G401 (cell line): Measurements from ENCODE around the gene PIP5K1B. TPM values are rescaled to one million over a fixed set of nuclear protein-coding genes. Genes with fewer than 3 reads are reported as not detected.

ENCODE experiments used
- DNase-seq: peaks from one replicate; pipeline ENCODE4 v3.0.0-alpha.2; 2015; ENCODE audit warnings: low spot score
- in situ Hi-C: cut with HindIII; loops from 2 replicates; pipeline ENCODE4 v1.10.0; 2016; ENCODE audit warnings: low sequenced_read_pairs, mixed read lengths
- total RNA-seq: library from RNA; depleted of rRNA; stranded (reverse); fragments of >200 nt; shearing (Covaris generic); gene quantifications from 2 replicates; pipeline ENCODE4 v1.2.3, GENCODE V29; 2014

PIP5K1B gene
- total RNA-seq, 1 experiment from 2014 or later: not detected

- in situ Hi-C loops: no loop called here
- DNase-seq: no peak
Observed at GRCh38 chr9:68728731-68729130, 23.7 kb downstream of the PIP5K1B start.

- DNase-seq: no peak
- in situ Hi-C loops: no loop called here
Observed at GRCh38 chr9:68730570-68731235, 25.7 kb downstream of the PIP5K1B start.

GRCh38 chr9:68731857-68732256 is 26.8 kb downstream of the PIP5K1B start:
- in situ Hi-C loops: no loop called here
- DNase-seq: no peak

- DNase-seq: no peak
- in situ Hi-C loops: no loop called here
Observed at GRCh38 chr9:68732405-68733020, 27.5 kb downstream of the PIP5K1B start.

GRCh38 chr9:68733021-68733405 is 28.0 kb downstream of the PIP5K1B start:
- peak; percentile 68 for DNase-seq
- in situ Hi-C loops: no loop called here

- in situ Hi-C loops: no loop called here
- no peak for DNase-seq
Observed at GRCh38 chr9:68738358-68738757, 33.3 kb downstream of the PIP5K1B start.

- no peak for DNase-seq
- in situ Hi-C loops: no loop called here
Observed at GRCh38 chr9:68739621-68740174, 34.7 kb downstream of the PIP5K1B start.

- in situ Hi-C loops: no loop called here
- no peak for DNase-seq
Observed at GRCh38 chr9:68740561-68740960, 35.5 kb downstream of the PIP5K1B start.

GRCh38 chr9:68741234-68741633 is 36.2 kb downstream of the PIP5K1B start:
- in situ Hi-C loops: no loop called here

GRCh38 chr9:68741704-68742332 is 36.8 kb downstream of the PIP5K1B start:
- DNase-seq: no peak
- in situ Hi-C loops: no loop called here

More at GRCh38 chr9:68741234-68741633, 36.2 kb downstream of the PIP5K1B start:
- DNase-seq: no peak

- in situ Hi-C loops: no loop called here
- DNase-seq: no peak
Observed at GRCh38 chr9:68742333-68742730, 37.3 kb downstream of the PIP5K1B start.

- in situ Hi-C loops: no loop called here
- DNase-seq: no peak
Observed at GRCh38 chr9:68744426-68744825, 39.4 kb downstream of the PIP5K1B start.

GRCh38 chr9:68746525-68746924 is 41.5 kb downstream of the PIP5K1B start:
- in situ Hi-C loops: no loop called here
- no peak for DNase-seq

- no peak for DNase-seq
- in situ Hi-C loops: no loop called here
Observed at GRCh38 chr9:68747043-68747533, 42.0 kb downstream of the PIP5K1B start.

- in situ Hi-C loops: no loop called here
- no peak for DNase-seq
Observed at GRCh38 chr9:68749135-68749534, 44.1 kb downstream of the PIP5K1B start.

GRCh38 chr9:68749579-68750159 is 44.6 kb downstream of the PIP5K1B start:
- DNase-seq: no peak

GRCh38 chr9:68750255-68750654 is 45.2 kb downstream of the PIP5K1B start:
- in situ Hi-C loops: no loop called here
- DNase-seq: peak; percentile 35

More at GRCh38 chr9:68749579-68750159, 44.6 kb downstream of the PIP5K1B start:
- in situ Hi-C loops: no loop called here

- DNase-seq: no peak
- in situ Hi-C loops: no loop called here
Observed at GRCh38 chr9:68750786-68751185, 45.7 kb downstream of the PIP5K1B start.

- in situ Hi-C loops: no loop called here
- no peak for DNase-seq
Observed at GRCh38 chr9:68751556-68751955, 46.5 kb downstream of the PIP5K1B start.

GRCh38 chr9:68755051-68755450 is 50.0 kb downstream of the PIP5K1B start:
- no peak for DNase-seq
- in situ Hi-C loops: no loop called here
